Liver (tissue), 9 donors: ENCODE results near the gene MMD. TPM values are rescaled to one million over a fixed set of nuclear protein-coding genes. Genes with fewer than 3 reads are reported as not detected.

Experiments used
- DNase-seq: peaks from one replicate; pipeline ENCODE4 v3.0.0-alpha.2; 2017; ENCODE audit warnings: low spot score
- H3K27ac ChIP-seq, 2 donors: one replicate each; pipeline ENCODE4 v1.7.0; 2013; ENCODE audit warnings: inconsistent platforms in 2 of 2, low read length in 2 of 2, control low read depth in 1 of 2, low read depth in 1 of 2, mild to moderate bottlenecking in 1 of 2
- H3K27me3 ChIP-seq, 4 donors: one replicate each; pipeline versions ENCODE4 v1.6.1 to v1.7.0; 2013; ENCODE audit warnings: low read length in 3 of 4, inconsistent platforms in 1 of 4, mild to moderate bottlenecking in 1 of 4, moderate library complexity in 1 of 4; ENCODE audit not compliant: control insufficient read depth in 4 of 4, insufficient read depth in 4 of 4
- H3K36me3 ChIP-seq, 4 donors: one replicate each; pipeline versions ENCODE4 v1.6.1 to v1.7.0; 2013; ENCODE audit warnings: low read length in 3 of 4, mild to moderate bottlenecking in 3 of 4, low read depth in 1 of 4, moderate library complexity in 1 of 4; ENCODE audit not compliant: control insufficient read depth in 4 of 4, insufficient read depth in 3 of 4
- H3K4me1 ChIP-seq, 4 donors: one replicate each; pipeline versions ENCODE4 v1.6.1 to v1.7.0; 2013; ENCODE audit warnings: low read length in 3 of 4, mild to moderate bottlenecking in 3 of 4, moderate library complexity in 1 of 4; ENCODE audit not compliant: control insufficient read depth in 4 of 4, insufficient read depth in 4 of 4
- H3K4me3 ChIP-seq, 3 donors: one replicate each; pipeline versions ENCODE4 v1.6.1 to v1.7.0; 2013; ENCODE audit warnings: low read length in 3 of 3, control low read depth in 1 of 3, low read depth in 1 of 3, mild to moderate bottlenecking in 1 of 3
- H3K9ac ChIP-seq, 2 donors: one replicate each; pipeline ENCODE4 v1.7.0; 2013; ENCODE audit warnings: low read length in 2 of 2, mild to moderate bottlenecking in 2 of 2, moderate library complexity in 2 of 2, control low read depth in 1 of 2, low read depth in 1 of 2
- H3K9me3 ChIP-seq, 4 donors: one replicate each; pipeline versions ENCODE4 v1.6.1 to v1.7.0; 2013; ENCODE audit warnings: low read length in 3 of 4; ENCODE audit not compliant: control insufficient read depth in 4 of 4
- ATF3 ChIP-seq: IDR thresholded peaks from 2 replicates; pipeline ENCODE4 v1.6.1; 2016; ENCODE audit warnings: antibody characterized with exemption
- CTCF ChIP-seq: fragments of 150-350 bp; IDR thresholded peaks from 2 replicates; pipeline ENCODE4 v1.5.1; 2017; ENCODE audit warnings: improper control_type of control experiment, low read depth, low read length; ENCODE audit not compliant: missing input control
- EGR1 ChIP-seq, 2 donors: IDR thresholded peaks; 2 replicates each; pipeline ENCODE4 v1.6.1; 2016 to 2018; ENCODE audit warnings: antibody characterized with exemption in 2 of 2, low read depth in 2 of 2
- FOXA1 ChIP-seq: IDR thresholded peaks from 2 replicates; pipeline ENCODE4 v1.6.1; 2016; ENCODE audit warnings: antibody characterized with exemption
- FOXA2 ChIP-seq: IDR thresholded peaks from 2 replicates; pipeline ENCODE4 v1.6.1; 2016; ENCODE audit warnings: antibody characterized with exemption
- GABPA ChIP-seq, 2 donors: IDR thresholded peaks in 1 of 2; conservative IDR thresholded peaks in 1 of 2; 2 replicates each; pipeline ENCODE4 v1.6.1; 2016; ENCODE audit warnings: antibody characterized with exemption in 2 of 2, mild to moderate bottlenecking in 1 of 2, moderate library complexity in 1 of 2
- HNF4A ChIP-seq, 2 donors: conservative IDR thresholded peaks; 2 replicates each; pipeline ENCODE4 v1.6.1; 2016; ENCODE audit warnings: antibody characterized with exemption in 2 of 2, mild to moderate bottlenecking in 2 of 2
- HNF4G ChIP-seq: IDR thresholded peaks from 2 replicates; pipeline ENCODE4 v1.6.1; 2016; ENCODE audit warnings: antibody characterized with exemption
- JUND ChIP-seq, 2 donors: IDR thresholded peaks; 2 replicates each; pipeline ENCODE4 v1.6.1; 2016; ENCODE audit warnings: antibody characterized with exemption in 2 of 2
- NR2F2 ChIP-seq: IDR thresholded peaks from 2 replicates; pipeline ENCODE4 v1.6.1; 2016; ENCODE audit warnings: antibody characterized with exemption
- RAD21 ChIP-seq, 2 donors: IDR thresholded peaks; 2 replicates each; pipeline ENCODE4 v1.6.1; 2016; ENCODE audit warnings: antibody characterized with exemption in 2 of 2, mild to moderate bottlenecking in 2 of 2
- REST ChIP-seq: IDR thresholded peaks from 2 replicates; pipeline ENCODE4 v1.6.1; 2016; ENCODE audit warnings: antibody characterized with exemption, mild to moderate bottlenecking
- RXRA ChIP-seq, 2 donors: IDR thresholded peaks; 2 replicates each; pipeline ENCODE4 v1.6.1; 2017 to 2018; ENCODE audit warnings: antibody characterized with exemption in 2 of 2, mild to moderate bottlenecking in 1 of 2
- SP1 ChIP-seq: IDR thresholded peaks from 2 replicates; pipeline ENCODE4 v1.6.1; 2018; ENCODE audit warnings: antibody characterized with exemption, mild to moderate bottlenecking
- TAF1 ChIP-seq: conservative IDR thresholded peaks from 2 replicates; pipeline ENCODE4 v1.6.1; 2016; ENCODE audit warnings: antibody characterized with exemption, mild to moderate bottlenecking
- YY1 ChIP-seq: IDR thresholded peaks from 2 replicates; pipeline ENCODE4 v1.6.1; 2016; ENCODE audit warnings: antibody characterized with exemption, mild to moderate bottlenecking
- WGBS: extraction: QIAGEN DNeasy Blood & Tissue Kit; methylation state at CpG from one replicate; pipeline ENCODE4 v1.1.7; 2013; 5-methylcytosine and 5-hydroxymethylcytosine counted together
- polyA plus RNA-seq, 2 donors: library from polyadenylated mRNA; stranded (reverse) in 1 of 2; unstranded in 1 of 2; fragments of 200-250 nt in 1 of 2; fragments of >200 nt in 1 of 2; fragmentation: Nextera tagmentation in 1 of 2; extraction: Ambion mirVana in 1 of 2; gene quantifications; one replicate each; pipeline versions ENCODE4 v1.2.1 to v1.2.3, GENCODE V29; 2013 to 2015
- total RNA-seq, 2 donors: library from RNA; depleted of rRNA; stranded (reverse); fragments of >200 nt; gene quantifications; one replicate each; pipeline ENCODE4 v1.2.3, GENCODE V29; 2014
- TF ChIP-seq, protein P1 (sequence below): IDR thresholded peaks from 2 replicates; pipeline ENCODE4 v1.6.1; 2016; ENCODE audit warnings: antibody characterized with exemption
- TF ChIP-seq, protein P2 (sequence below): IDR thresholded peaks from 2 replicates; pipeline ENCODE4 v1.6.1; 2016; ENCODE audit warnings: antibody characterized with exemption
- donor health status: healthy.
- donor health status: healthy.
- donor health status: healthy.
- donor health status: healthy.
- donor health status: healthy.

Gene MMD
- total and polyA plus RNA-seq, 4 donors, result 4.9 to 18.7 (median 11.4) TPM

DNA sequence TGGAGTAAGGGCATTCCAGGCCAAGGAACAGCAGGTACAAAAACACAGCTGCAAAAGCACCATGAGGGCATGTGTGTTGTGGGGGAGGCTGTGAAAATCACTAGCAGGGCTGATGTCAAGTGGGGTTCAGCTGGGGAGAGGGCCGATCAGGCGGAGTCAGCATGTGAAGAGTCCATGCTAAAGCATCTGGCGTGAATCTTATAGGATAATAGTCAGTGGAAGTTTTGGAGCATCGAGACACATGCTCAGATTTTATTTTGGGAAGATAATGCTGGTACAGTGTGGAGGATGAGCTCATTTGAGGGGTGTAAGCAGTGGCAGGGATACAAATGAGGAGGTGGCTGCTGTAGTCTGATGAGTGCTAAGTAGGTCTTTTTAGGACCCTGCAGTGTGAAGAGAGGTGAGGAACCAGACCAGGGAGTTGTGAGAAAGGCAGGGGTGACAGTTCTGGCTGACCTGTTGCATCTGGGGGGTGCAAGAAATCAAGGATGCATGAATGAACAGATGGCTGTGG lies 30.3 kb downstream of the MMD start:
- Histone ChIP-seq H3K27me3 (no peaks in the 10 kb centered on the region), H3K9ac (no peak overlapping the region), H3K36me3 (peaks cover 0 to 3% (median 0%) of the 10 kb centered on the region in 4 donors), H3K4me1 (peaks cover 2 to 24% (median 21%) of the 10 kb centered on the region in 4 donors), H3K9me3 (no peaks in the 10 kb centered on the region), H3K27ac (no peak overlapping the region), H3K4me3 (no peak overlapping the region)
- TF ChIP-seq JUND (IDR thresholded peaks at IDR 0.05) (no peak), REST (no peak), FOXA1 (no peak), YY1 (no peak), HNF4A (conservative IDR thresholded peaks at IDR 0.05) (no peak), GABPA (IDR thresholded peaks at IDR 0.05 in 1 of 2, conservative IDR thresholded peaks at IDR 0.05 in 1 of 2) (no peak), ATF3 (no peak), NR2F2 (no peak), RXRA (IDR thresholded peaks at IDR 0.05) (no peak), SP1 (no peak), HNF4G (no peak), FOXA2 (no peak), TAF1 (no peak), RAD21 (IDR thresholded peaks at IDR 0.05) (no peak), EGR1 (IDR thresholded peaks at IDR 0.05; ENCODE audit: low read depth in 2 of 2) (no peak), CTCF (no peak)
- TF ChIP-seq, protein P1, sequence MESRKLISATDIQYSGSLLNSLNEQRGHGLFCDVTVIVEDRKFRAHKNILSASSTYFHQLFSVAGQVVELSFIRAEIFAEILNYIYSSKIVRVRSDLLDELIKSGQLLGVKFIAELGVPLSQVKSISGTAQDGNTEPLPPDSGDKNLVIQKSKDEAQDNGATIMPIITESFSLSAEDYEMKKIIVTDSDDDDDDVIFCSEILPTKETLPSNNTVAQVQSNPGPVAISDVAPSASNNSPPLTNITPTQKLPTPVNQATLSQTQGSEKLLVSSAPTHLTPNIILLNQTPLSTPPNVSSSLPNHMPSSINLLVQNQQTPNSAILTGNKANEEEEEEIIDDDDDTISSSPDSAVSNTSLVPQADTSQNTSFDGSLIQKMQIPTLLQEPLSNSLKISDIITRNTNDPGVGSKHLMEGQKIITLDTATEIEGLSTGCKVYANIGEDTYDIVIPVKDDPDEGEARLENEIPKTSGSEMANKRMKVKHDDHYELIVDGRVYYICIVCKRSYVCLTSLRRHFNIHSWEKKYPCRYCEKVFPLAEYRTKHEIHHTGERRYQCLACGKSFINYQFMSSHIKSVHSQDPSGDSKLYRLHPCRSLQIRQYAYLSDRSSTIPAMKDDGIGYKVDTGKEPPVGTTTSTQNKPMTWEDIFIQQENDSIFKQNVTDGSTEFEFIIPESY, result no peak
- TF ChIP-seq, protein P2, sequence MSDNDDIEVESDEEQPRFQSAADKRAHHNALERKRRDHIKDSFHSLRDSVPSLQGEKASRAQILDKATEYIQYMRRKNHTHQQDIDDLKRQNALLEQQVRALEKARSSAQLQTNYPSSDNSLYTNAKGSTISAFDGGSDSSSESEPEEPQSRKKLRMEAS, result no peak
- DNase-seq, result no peak
- WGBS, result 96% methylated on average over 4 of the region's 4 CpGs
